Peyer's patch (tissue), 4 donors: ENCODE data around the gene CETN3. TPM values are rescaled to one million over a fixed set of nuclear protein-coding genes. Genes with fewer than 3 reads are reported as not detected.
"Not testable (repeated sequence)": the region's sequence is repeated elsewhere in the genome, so short reads cannot be mapped to it uniquely, and the experiment has no call there.

ENCODE experiments used
- DNase-seq, 3 donors: peaks; one replicate each; pipeline ENCODE4 v3.0.0-alpha.2; 2017 to 2019
- H3K27ac ChIP-seq, 4 donors: fragments of 200-600 bp; sonication (generic); one replicate each; pipeline ENCODE4 v1.5.1; 2016 to 2019
- H3K27me3 ChIP-seq, 2 donors: fragments of 200-600 bp; sonication (generic); one replicate each; pipeline ENCODE4 v1.5.1; 2019
- H3K36me3 ChIP-seq, 3 donors: fragments of 200-600 bp; sonication (generic); one replicate each; pipeline ENCODE4 v1.5.1; 2016 to 2019
- H3K4me1 ChIP-seq, 4 donors: fragments of 200-600 bp; sonication (generic); one replicate each; pipeline ENCODE4 v1.5.1; 2016 to 2019
- H3K4me3 ChIP-seq, 4 donors: fragments of 200-600 bp; sonication (generic); 1 replicate in 3 of 4; 2 replicates in 1 of 4; pipeline ENCODE4 v1.5.1; 2016 to 2019; ENCODE audit warnings: mild to moderate bottlenecking in 1 of 4
- H3K9me3 ChIP-seq, 4 donors: fragments of 200-600 bp; sonication (generic); one replicate each; pipeline ENCODE4 v1.5.1; 2016 to 2019; ENCODE audit warnings: mild to moderate bottlenecking in 1 of 4
- CTCF ChIP-seq, 6 experiments: fragments of 450-650 bp in 4 of 6; fragments of 200-600 bp in 2 of 6; sonication (generic) in 1 of 6; IDR thresholded peaks; one replicate each; pipeline ENCODE4 v1.5.1; 2017 to 2019; ENCODE audit warnings: antibody characterized with exemption in 6 of 6, mild to moderate bottlenecking in 3 of 6, moderate library complexity in 1 of 6
- POLR2A ChIP-seq, 2 donors: fragments of 450-650 bp; IDR thresholded peaks; one replicate each; pipeline ENCODE4 v1.5.1; 2017; ENCODE audit warnings: antibody characterized with exemption in 2 of 2, mild to moderate bottlenecking in 2 of 2, moderate library complexity in 2 of 2
- total RNA-seq, 4 donors: library from RNA; depleted of rRNA; stranded (reverse); fragments of >200 nt; gene quantifications; one replicate each; pipeline ENCODE4 v1.1.0, GENCODE V29; 2016

The CETN3 gene
- total RNA-seq, 4 donors from 2014 or later, result 1.1 to 4.1 (median 2.9) TPM

DNA sequence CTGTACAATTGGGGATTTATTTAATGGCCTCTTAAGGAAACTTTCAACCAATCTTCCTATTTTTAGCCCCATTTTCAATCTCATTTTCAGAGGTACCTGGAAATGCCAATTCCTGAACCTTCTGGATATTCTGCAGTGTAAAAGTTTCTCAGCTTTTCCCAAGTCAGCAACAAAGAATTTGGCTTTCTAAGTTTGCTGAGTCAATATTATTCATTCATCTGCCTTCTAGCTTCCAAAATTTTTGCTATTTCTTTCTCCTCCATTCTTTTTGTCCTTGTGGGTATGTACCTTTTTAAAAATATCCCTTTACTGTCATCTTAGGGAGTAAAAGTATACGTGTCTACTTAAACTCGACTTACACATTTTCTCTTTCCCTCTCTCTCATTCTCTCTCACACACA, 25.7 kb downstream of the CETN3 start:
- Histone ChIP-seq H3K27ac (no peak overlapping the region), H3K4me1 (no peaks in the 10 kb centered on the region), H3K9me3 (no peaks in the 10 kb centered on the region), H3K27me3 (no peaks in the 10 kb centered on the region), H3K36me3 (no peaks in the 10 kb centered on the region), H3K4me3 (no peak overlapping the region)
- no peak for DNase-seq
- TF ChIP-seq CTCF (IDR thresholded peaks at IDR 0.05) (no peak), POLR2A (IDR thresholded peaks at IDR 0.05) (no peak)

- H3K4me3 ChIP-seq, result no peak overlapping the region
- no peaks in the 10 kb centered on the region for H3K9me3 ChIP-seq
- no peaks in the 10 kb centered on the region for H3K27me3 ChIP-seq
- no peaks in the 10 kb centered on the region for H3K4me1 ChIP-seq
- no peak overlapping the region for H3K27ac ChIP-seq
- TF ChIP-seq CTCF (IDR thresholded peaks at IDR 0.05), result no peak
- TF ChIP-seq POLR2A (IDR thresholded peaks at IDR 0.05), result no peak
- no peaks in the 10 kb centered on the region for H3K36me3 ChIP-seq
- DNase-seq, result no peak
Observed at GRCh38 chr5:90381213-90381929, 28.2 kb downstream of the CETN3 start.

GRCh38 chr5:90379652-90380051, 29.9 kb downstream of the CETN3 start:
- no peak overlapping the region for H3K27ac ChIP-seq
- no peak for TF ChIP-seq CTCF (IDR thresholded peaks at IDR 0.05)
- TF ChIP-seq POLR2A (IDR thresholded peaks at IDR 0.05), result no peak
- no peaks in the 10 kb centered on the region for H3K27me3 ChIP-seq
- no peak for DNase-seq
- no peaks in the 10 kb centered on the region for H3K36me3 ChIP-seq
- no peaks in the 10 kb centered on the region for H3K9me3 ChIP-seq
- H3K4me1 ChIP-seq, result no peaks in the 10 kb centered on the region
- H3K4me3 ChIP-seq, result no peak overlapping the region

DNA sequence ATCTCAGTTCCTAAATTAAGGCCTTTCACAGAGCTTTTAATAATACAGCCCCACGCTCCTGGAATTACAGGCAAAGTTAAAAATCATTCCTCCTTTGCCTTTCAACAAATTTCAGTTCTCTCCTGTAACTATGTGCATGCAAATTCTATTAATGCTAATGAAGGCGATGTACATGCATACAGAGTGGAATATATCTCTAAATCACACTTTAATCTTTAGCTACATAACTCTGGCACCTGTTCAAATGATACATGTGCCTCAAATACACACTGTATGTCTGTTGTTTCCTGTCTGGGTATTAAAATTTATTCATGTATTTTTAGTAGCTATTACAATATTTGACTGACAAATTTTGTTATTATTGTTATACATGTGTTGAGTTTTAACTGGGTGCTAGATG, 30.8 kb downstream of the CETN3 start:
- H3K4me3 ChIP-seq, result no peak overlapping the region
- no peak for DNase-seq
- H3K27ac ChIP-seq, result no peak overlapping the region
- no peaks in the 10 kb centered on the region for H3K36me3 ChIP-seq
- no peaks in the 10 kb centered on the region for H3K9me3 ChIP-seq
- TF ChIP-seq POLR2A (IDR thresholded peaks at IDR 0.05), result no peak
- no peak for TF ChIP-seq CTCF (IDR thresholded peaks at IDR 0.05)
- no peaks in the 10 kb centered on the region for H3K27me3 ChIP-seq
- no peaks in the 10 kb centered on the region for H3K4me1 ChIP-seq

DNA sequence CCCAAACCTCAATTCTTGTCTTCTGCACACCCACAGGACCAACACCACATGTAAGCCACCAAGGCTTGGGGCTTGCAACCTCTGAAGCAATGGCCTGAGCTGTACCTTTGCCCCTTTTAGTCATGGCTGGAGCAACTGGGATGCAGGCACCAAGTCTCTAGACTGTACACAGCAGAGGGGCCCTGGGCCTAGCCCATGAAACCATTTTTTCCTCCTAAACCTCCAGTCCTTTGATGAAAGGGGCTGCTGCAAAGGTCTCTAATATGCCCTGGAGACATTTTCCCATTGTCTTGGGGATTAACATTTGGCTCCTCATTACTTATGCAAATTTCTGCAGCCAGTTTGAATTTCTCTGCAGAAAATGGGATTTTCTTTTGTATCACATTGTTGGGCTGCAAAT, 38.3 kb downstream of the CETN3 start:
- not testable (repeated sequence) for H3K27me3 ChIP-seq, H3K9me3 ChIP-seq, H3K4me3 ChIP-seq, DNase-seq, H3K36me3 ChIP-seq, H3K4me1 ChIP-seq, H3K27ac ChIP-seq

GRCh38 chr5:90368454-90369246, 40.9 kb downstream of the CETN3 start:
- no peaks in the 10 kb centered on the region for H3K4me1 ChIP-seq
- no peak for DNase-seq
- peaks cover 0 to 6% (median 0%) of the 10 kb centered on the region in 4 donors for H3K9me3 ChIP-seq
- TF ChIP-seq CTCF (IDR thresholded peaks at IDR 0.05) (no peak), POLR2A (IDR thresholded peaks at IDR 0.05) (no peak)
- no peaks in the 10 kb centered on the region for H3K27me3 ChIP-seq
- no peaks in the 10 kb centered on the region for H3K36me3 ChIP-seq
- H3K4me3 ChIP-seq, result no peak overlapping the region
- no peak overlapping the region for H3K27ac ChIP-seq
